AG09319 (cell line): ENCODE data around the gene PARD3.

Experiments
- DNase-seq: peaks from one replicate; pipeline ENCODE4 v3.0.0-alpha.2; 2010; ENCODE audit warnings: low read depth; ENCODE audit errors: extremely low read depth
- TF ChIP-seq, protein P1 (sequence below): IDR thresholded peaks from 2 replicates; pipeline ENCODE4 v1.5.1; 2011; ENCODE audit warnings: low read depth, mild to moderate bottlenecking, inconsistent platforms, low read length, moderate library complexity

Gene PARD3

DNA sequence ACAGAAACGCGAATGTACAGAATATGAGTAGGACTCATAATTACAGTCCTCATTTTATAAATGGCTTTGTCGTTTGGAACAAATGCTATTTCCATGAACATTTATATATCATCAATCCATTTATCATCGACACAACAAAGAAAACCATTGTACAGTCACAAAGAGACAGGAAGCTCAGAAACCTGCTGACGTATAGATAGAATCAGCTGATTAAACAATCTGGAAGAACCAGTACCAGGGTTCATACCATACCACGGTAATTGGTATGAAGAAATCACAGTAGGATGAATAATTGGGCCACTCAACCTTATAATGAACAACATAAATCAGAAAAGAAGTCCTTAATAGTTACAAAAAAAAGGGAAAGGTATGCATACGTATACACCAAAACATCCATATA, 295.0 kb downstream of the PARD3 start:
- TF ChIP-seq, protein P1, sequence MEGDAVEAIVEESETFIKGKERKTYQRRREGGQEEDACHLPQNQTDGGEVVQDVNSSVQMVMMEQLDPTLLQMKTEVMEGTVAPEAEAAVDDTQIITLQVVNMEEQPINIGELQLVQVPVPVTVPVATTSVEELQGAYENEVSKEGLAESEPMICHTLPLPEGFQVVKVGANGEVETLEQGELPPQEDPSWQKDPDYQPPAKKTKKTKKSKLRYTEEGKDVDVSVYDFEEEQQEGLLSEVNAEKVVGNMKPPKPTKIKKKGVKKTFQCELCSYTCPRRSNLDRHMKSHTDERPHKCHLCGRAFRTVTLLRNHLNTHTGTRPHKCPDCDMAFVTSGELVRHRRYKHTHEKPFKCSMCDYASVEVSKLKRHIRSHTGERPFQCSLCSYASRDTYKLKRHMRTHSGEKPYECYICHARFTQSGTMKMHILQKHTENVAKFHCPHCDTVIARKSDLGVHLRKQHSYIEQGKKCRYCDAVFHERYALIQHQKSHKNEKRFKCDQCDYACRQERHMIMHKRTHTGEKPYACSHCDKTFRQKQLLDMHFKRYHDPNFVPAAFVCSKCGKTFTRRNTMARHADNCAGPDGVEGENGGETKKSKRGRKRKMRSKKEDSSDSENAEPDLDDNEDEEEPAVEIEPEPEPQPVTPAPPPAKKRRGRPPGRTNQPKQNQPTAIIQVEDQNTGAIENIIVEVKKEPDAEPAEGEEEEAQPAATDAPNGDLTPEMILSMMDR = no peak
- no peak for DNase-seq

DNA sequence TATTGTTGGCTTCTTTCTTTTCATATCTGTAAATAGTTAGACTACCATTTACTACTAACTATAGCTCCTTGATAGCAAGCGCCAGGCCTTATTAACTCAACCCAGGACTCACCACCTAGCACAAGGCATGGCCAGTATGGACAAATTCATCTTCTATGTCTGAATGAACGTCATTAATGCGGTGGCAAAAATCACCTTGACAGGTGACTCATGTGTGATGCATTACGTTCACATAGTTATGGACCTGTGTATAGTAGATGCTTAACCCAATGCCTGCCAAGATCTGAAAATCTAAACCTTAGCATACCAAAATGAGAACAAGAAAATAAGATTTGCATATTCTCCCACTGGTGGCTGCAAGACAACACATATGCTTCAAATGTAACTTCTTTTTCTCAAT, 300.8 kb downstream of the PARD3 start:
- TF ChIP-seq, protein P1 = no peak
- DNase-seq = no peak

DNA sequence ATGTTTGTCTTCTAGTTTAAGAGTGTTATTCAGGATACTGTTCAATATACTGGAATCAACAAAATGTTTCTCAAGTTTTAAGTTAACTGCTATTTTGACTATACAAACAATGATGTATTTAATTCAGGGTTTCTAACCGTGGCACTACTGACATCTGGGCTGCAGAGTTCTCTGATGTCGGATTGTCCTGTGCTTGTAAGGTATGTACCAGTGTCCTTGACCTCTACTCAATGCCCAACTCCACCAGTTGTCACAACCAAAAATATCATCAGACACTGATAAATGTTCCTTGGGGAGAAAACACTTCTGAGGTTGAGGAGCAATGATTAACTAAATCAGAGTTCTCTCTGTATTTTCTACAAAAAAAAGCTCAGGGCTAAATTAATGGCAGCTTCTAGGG, 301.5 kb downstream of the PARD3 start:
- no peak for DNase-seq
- TF ChIP-seq, protein P1 = no peak

DNA sequence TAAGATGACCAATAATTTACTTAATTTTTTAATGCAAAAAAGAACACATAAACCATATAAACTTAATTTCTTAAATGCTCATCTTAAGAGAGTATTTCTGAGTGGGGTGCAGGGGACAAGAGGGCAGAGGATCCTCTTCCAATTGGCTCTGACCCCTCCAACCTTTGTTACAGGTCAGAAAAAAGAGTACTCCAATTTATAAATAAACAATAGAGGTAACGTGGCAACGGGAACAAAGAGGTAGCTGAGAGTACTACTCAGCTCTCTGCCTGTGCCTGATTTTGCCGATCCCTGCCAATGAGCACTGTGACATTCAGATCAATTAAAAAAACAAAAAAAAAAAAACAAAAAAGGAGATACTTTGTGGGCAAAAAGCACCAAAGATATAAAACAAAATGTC, 307.9 kb downstream of the PARD3 start:
- no peak for DNase-seq
- TF ChIP-seq, protein P1 = no peak

DNA sequence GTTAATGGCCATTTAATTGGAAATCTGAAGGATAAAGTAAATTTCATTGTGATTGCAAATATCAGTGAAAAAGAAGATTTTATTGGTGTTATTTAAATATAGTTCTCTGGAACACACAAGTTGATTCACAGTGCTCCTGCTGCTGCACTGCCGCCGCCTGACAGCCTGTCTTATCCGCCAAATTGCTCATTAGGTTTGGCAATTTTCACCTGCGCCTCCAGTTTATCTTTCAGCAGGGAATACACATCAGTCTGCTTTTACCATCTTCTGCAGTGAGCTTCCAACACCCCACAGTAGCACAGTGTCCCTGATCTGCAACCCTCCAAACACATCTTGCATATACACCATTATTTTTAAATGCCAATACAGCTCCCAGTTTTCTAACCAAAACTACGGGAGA, 308.3 kb downstream of the PARD3 start:
- TF ChIP-seq, protein P1 = no peak
- no peak for DNase-seq

DNA sequence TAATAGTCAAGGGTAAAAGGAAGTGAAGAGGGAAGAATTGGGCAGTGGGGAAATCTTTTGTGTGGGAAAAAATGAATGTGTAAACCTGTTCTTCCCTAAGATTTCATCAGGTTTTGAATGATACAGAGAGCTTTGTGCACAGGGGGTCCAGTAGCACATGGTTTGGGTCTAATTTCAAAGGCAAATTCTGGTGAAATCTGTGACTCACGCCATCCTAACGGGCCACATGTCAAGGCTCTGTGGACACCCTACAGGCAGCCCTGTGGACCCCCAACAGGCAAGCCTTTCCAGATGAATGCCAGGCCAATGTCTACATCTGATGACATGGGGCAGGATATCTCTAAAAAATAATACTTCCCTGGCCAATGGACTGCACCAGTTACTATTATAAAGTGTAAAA, 309.8 kb downstream of the PARD3 start:
- DNase-seq = no peak
- TF ChIP-seq, protein P1 = no peak

DNA sequence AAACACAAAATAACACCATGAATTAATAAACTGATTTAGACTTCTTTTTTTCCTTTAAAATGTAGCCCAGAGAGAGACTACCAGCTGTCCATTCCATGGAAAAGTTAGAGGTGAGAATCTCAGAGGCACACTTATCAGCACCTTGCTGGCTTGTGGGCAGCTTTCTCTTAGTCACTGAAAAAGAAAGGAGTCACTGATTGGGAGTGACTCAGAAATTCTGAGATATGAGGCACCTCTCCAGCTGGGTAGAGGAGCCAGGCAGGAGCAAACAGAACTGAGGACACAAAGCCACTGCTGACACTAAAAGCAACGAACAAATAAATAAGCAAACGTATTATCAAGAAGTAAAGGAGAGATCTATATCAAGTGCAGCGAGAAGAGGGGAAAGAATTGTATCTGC, 310.6 kb downstream of the PARD3 start:
- DNase-seq = no peak
- TF ChIP-seq, protein P1 = no peak
